NCI-H146 treated with DMSO at 0.1 percent for 48 hours (cell line): ENCODE results near the gene SLC12A4.
"Not testable (repeated sequence)": the region's sequence is repeated elsewhere in the genome, so short reads cannot be mapped to it uniquely, and the experiment has no call there.

Experiments used
- DNase-seq: peaks from one replicate; lab custom pipeline; 2025; ENCODE audit not compliant: unreplicated experiment; lab: John Stamatoyannopoulos, UW

Gene SLC12A4

GRCh38 chr16:67968400-67969253, at the start of gene SLC12A4:
TSS of gene SLC12A4 (minus strand) at chr16:67968637. CDS start at chr16:67968553, 84 bp downstream.
- DNase-seq: peak; percentile 22

GRCh38 chr16:68015681-68016080, 47.2 kb upstream of the SLC12A4 start, which contains the start of gene DPEP2NB:
TSS of gene DPEP2NB (minus strand) at chr16:68015911. CDS start at chr16:68015770, 141 bp downstream.
- no peak for DNase-seq

GRCh38 chr16:68013440-68013839, 45.0 kb upstream of the SLC12A4 start:
- DNase-seq: no peak

GRCh38 chr16:68009872-68010271, 41.4 kb upstream of the SLC12A4 start:
- DNase-seq: not testable (repeated sequence)

GRCh38 chr16:68009157-68009735, 40.8 kb upstream of the SLC12A4 start:
- no peak for DNase-seq

GRCh38 chr16:68005786-68006286, 37.4 kb upstream of the SLC12A4 start:
- DNase-seq: no peak

- DNase-seq: no peak
Measured at GRCh38 chr16:68005211-68005610, 36.8 kb upstream of the SLC12A4 start.

- DNase-seq: no peak
Measured at GRCh38 chr16:68003031-68003430, 34.6 kb upstream of the SLC12A4 start.

GRCh38 chr16:68000450-68000849, 32.0 kb upstream of the SLC12A4 start:
- no peak for DNase-seq

GRCh38 chr16:67999985-68000384, 31.5 kb upstream of the SLC12A4 start:
- no peak for DNase-seq

GRCh38 chr16:67998779-67999688, 30.6 kb upstream of the SLC12A4 start, which contains the start of gene DPEP2:
TSS of gene DPEP2 (minus strand) at chr16:67999484. CDS start at chr16:67993212, 6,272 bp downstream.
- DNase-seq: not testable (repeated sequence)

GRCh38 chr16:67998231-67998778, 29.9 kb upstream of the SLC12A4 start:
- not testable (repeated sequence) for DNase-seq

- DNase-seq: no peak
Measured at GRCh38 chr16:67996666-67997065, 28.2 kb upstream of the SLC12A4 start.

GRCh38 chr16:67995423-67995822, 27.0 kb upstream of the SLC12A4 start:
- no peak for DNase-seq

- DNase-seq: not testable (repeated sequence)
Measured at GRCh38 chr16:67994040-67994408, 25.6 kb upstream of the SLC12A4 start.

- DNase-seq: peak; percentile 7
Measured at GRCh38 chr16:67993207-67994039, 25.0 kb upstream of the SLC12A4 start.

- no peak for DNase-seq
Measured at GRCh38 chr16:67992661-67993206, 24.3 kb upstream of the SLC12A4 start.

GRCh38 chr16:67990018-67990386, 21.6 kb upstream of the SLC12A4 start:
- no peak for DNase-seq

- no peak for DNase-seq
Measured at GRCh38 chr16:67989322-67990017, 21.0 kb upstream of the SLC12A4 start.
